Spleen (tissue), 11 donors: ENCODE data around the gene OR10AD1. TPM values are rescaled to one million over a fixed set of nuclear protein-coding genes. Genes with fewer than 3 reads are reported as not detected.
A peak's percentile ranks its signal among the peaks of the same experiment; 100 is the strongest.

Experiments used
- DNase-seq: peaks from one replicate; pipeline ENCODE4 v3.0.0-alpha.2; 2020
- H3K27ac ChIP-seq, 8 donors: fragments of 200-600 bp; sonication (generic) in 7 of 8; 1 replicate in 4 of 8; 2 replicates in 4 of 8; pipeline versions ENCODE4 v1.5.0 to v1.8.0; 2016 to 2021; ENCODE audit warnings: inconsistent platforms in 4 of 8, mild to moderate bottlenecking in 4 of 8, moderate library complexity in 1 of 8
- H3K27me3 ChIP-seq, 7 donors: fragments of 200-600 bp; sonication (generic) in 6 of 7; replicated peaks in 1 of 7; 1 replicate in 4 of 7; 2 replicates in 3 of 7; pipeline versions ENCODE4 v1.5.0 to v1.8.0; 2016 to 2021; ENCODE audit warnings: inconsistent platforms in 3 of 7, mild to moderate bottlenecking in 1 of 7
- H3K36me3 ChIP-seq, 6 donors: fragments of 200-600 bp; sonication (generic) in 5 of 6; 1 replicate in 4 of 6; 2 replicates in 2 of 6; pipeline versions ENCODE4 v1.5.0 to v1.8.0; 2016 to 2021; ENCODE audit warnings: inconsistent platforms in 2 of 6
- H3K4me1 ChIP-seq, 6 donors: fragments of 200-600 bp; sonication (generic) in 5 of 6; 1 replicate in 3 of 6; 2 replicates in 3 of 6; pipeline versions ENCODE4 v1.5.0 to v1.8.0; 2016 to 2021; ENCODE audit warnings: inconsistent platforms in 3 of 6
- H3K4me3 ChIP-seq, 8 donors: fragments of 200-600 bp; sonication (generic) in 7 of 8; 1 replicate in 4 of 8; 2 replicates in 4 of 8; pipeline versions ENCODE4 v1.5.0 to v1.8.0; 2016 to 2021; ENCODE audit warnings: inconsistent platforms in 4 of 8, mild to moderate bottlenecking in 4 of 8, moderate library complexity in 2 of 8
- H3K9me3 ChIP-seq, 8 donors: fragments of 200-600 bp; sonication (generic) in 7 of 8; 1 replicate in 4 of 8; 2 replicates in 4 of 8; pipeline versions ENCODE4 v1.5.0 to v1.8.0; 2016 to 2021; ENCODE audit warnings: inconsistent platforms in 4 of 8
- CTCF ChIP-seq, 11 experiments: fragments of 200-600 bp in 7 of 11; fragments of 450-650 bp in 4 of 11; sonication (generic) in 4 of 11; IDR thresholded peaks in 8 of 11; conservative IDR thresholded peaks in 3 of 11; 1 replicate in 7 of 11; 2 replicates in 4 of 11; pipeline versions ENCODE4 v1.4.0 to v1.8.0; 2016 to 2021; ENCODE audit warnings: antibody characterized with exemption in 11 of 11, inconsistent platforms in 4 of 11, mild to moderate bottlenecking in 1 of 11
- POLR2A ChIP-seq, 3 donors: fragments of 450-650 bp; IDR thresholded peaks; one replicate each; pipeline ENCODE4 v1.5.1; 2017; ENCODE audit warnings: antibody characterized with exemption in 3 of 3, mild to moderate bottlenecking in 1 of 3
- POLR2AphosphoS5 ChIP-seq, 3 donors: sonication (generic); formaldehyde crosslinking; IDR thresholded peaks; one replicate each; pipeline ENCODE4 v1.5.1; 2017; ENCODE audit warnings: antibody characterized with exemption in 3 of 3
- WGBS, 5 donors: extraction: QIAGEN DNeasy Blood & Tissue Kit in 3 of 5; methylation state at CpG; one replicate each; pipeline versions ENCODE4 v1.1.5 to v1.1.7; 2013 to 2018; 5-methylcytosine and 5-hydroxymethylcytosine counted together
- intact Hi-C: fragments of 100-400 bp; cut with DNase I; formaldehyde crosslinking; loops from one replicate; pipeline ENCODE4 v1.15.0; 2023; ENCODE audit warnings: low total_unique reads
- polyA plus RNA-seq, 3 donors: library from polyadenylated mRNA; stranded (reverse); fragments of 200-250 nt; gene quantifications; one replicate each; pipeline ENCODE4 v1.2.1, GENCODE V29; 2013
- total RNA-seq, 7 donors: library from RNA; depleted of rRNA in 3 of 7; stranded (reverse); fragments of >200 nt in 3 of 7; fragmentation: NEBNext Ultra II Directional in 4 of 7; extraction: Animal tissue kit (Norgen Biotek cat#: 25700) in 4 of 7; gene quantifications; one replicate each; pipeline versions ENCODE4 v1.1.0 to v1.2.1, GENCODE V29; 2016 to 2021
- donor health status: healthy with polysubstance abuse.
- donor health status: DM: no; HTN: no; CAD: no; lungs with moderate emphysema.
- donor health status: DM: no; HTN: no; CAD: no.
- donor health status: Bipolar disorder and iron deficiency.
- donor health status: healthy.
- donor health status: DM: no; HTN: no; CAD: no.
- donor health status: DM: yes; HTN: yes; CAD: no.

The OR10AD1 gene
- total and polyA plus RNA-seq, 10 donors, result not detected

- H3K27ac ChIP-seq, result peak overlapping the region; percentile 91 to 99 (median 97)
- no peak for TF ChIP-seq POLR2A (IDR thresholded peaks at IDR 0.05)
- no peak for TF ChIP-seq CTCF (IDR thresholded peaks at IDR 0.05 in 8 of 11, conservative IDR thresholded peaks at IDR 0.05 in 3 of 11)
- no peak for TF ChIP-seq POLR2AphosphoS5 (IDR thresholded peaks at IDR 0.05)
- DNase-seq, result no peak
- 53 to 68% (median 59%) methylated on average over 10 of the region's 10 CpGs for WGBS, 5 donors
- H3K4me3 ChIP-seq, result peak overlapping the region; percentile 38 to 73 (median 50)
- no peaks in the 10 kb centered on the region for H3K27me3 ChIP-seq
- intact Hi-C loops, result no loop called here
- peaks cover 0 to 17% (median 7%) of the 10 kb centered on the region in 8 donors for H3K9me3 ChIP-seq
- no peaks in the 10 kb centered on the region for H3K36me3 ChIP-seq
- H3K4me1 ChIP-seq, result peaks cover 10 to 45% (median 35%) of the 10 kb centered on the region in 6 donors
Measured at GRCh38 chr12:48198985-48199384, 4.1 kb downstream of the OR10AD1 start.

- H3K4me3 ChIP-seq, result peak overlapping the region; percentile 38 to 73 (median 50)
- H3K4me1 ChIP-seq, result peaks cover 10 to 45% (median 36%) of the 10 kb centered on the region in 6 donors
- 4 to 14% (median 8%) methylated on average over 20 to 26 of the region's 26 CpGs for WGBS, 5 donors
- peak overlapping the region; percentile 91 to 99 (median 97) for H3K27ac ChIP-seq
- DNase-seq, result peak; percentile 91
- TF ChIP-seq CTCF (IDR thresholded peaks at IDR 0.05 in 8 of 11, conservative IDR thresholded peaks at IDR 0.05 in 3 of 11) (no peak), POLR2AphosphoS5 (IDR thresholded peaks at IDR 0.05) (no peak), POLR2A (IDR thresholded peaks at IDR 0.05) (no peak)
- intact Hi-C loops, result no loop called here
- H3K27me3 ChIP-seq, result no peaks in the 10 kb centered on the region
- no peaks in the 10 kb centered on the region for H3K36me3 ChIP-seq
- H3K9me3 ChIP-seq, result peaks cover 0 to 13% (median 4%) of the 10 kb centered on the region in 8 donors
Measured at GRCh38 chr12:48198672-48198971, 4.5 kb downstream of the OR10AD1 start.

- intact Hi-C loops, result no loop called here
- TF ChIP-seq CTCF (IDR thresholded peaks at IDR 0.05 in 8 of 11, conservative IDR thresholded peaks at IDR 0.05 in 3 of 11) (peak in 2 of 11 experiments; percentile 2 to 6), POLR2A (IDR thresholded peaks at IDR 0.05) (peak; percentile 95 to 98 (median 97)), POLR2AphosphoS5 (IDR thresholded peaks at IDR 0.05) (peak; percentile 98 to 100 (median 100))
- Histone ChIP-seq H3K9me3 (peaks cover 0 to 8% (median under 1%) of the 10 kb centered on the region in 8 donors), H3K27me3 (no peaks in the 10 kb centered on the region), H3K4me1 (peaks cover 10 to 50% (median 37%) of the 10 kb centered on the region in 6 donors), H3K27ac (peak overlapping the region; percentile 91 to 99 (median 97)), H3K4me3 (peak overlapping the region; percentile 38 to 73 (median 50)), H3K36me3 (no peaks in the 10 kb centered on the region)
- WGBS, 5 donors, result 0% methylated on average over 22 to 39 of the region's 39 CpGs
- DNase-seq, result peak; percentile 99
Measured at GRCh38 chr12:48197971-48198671, 5.0 kb downstream of the OR10AD1 start.

- intact Hi-C loops, result no loop called here
- Histone ChIP-seq H3K9me3 (peaks cover 0 to 5% (median 0%) of the 10 kb centered on the region in 8 donors), H3K27me3 (no peaks in the 10 kb centered on the region), H3K4me1 (peaks cover 10 to 55% (median 39%) of the 10 kb centered on the region in 6 donors), H3K36me3 (no peaks in the 10 kb centered on the region), H3K4me3 (peak overlapping the region; percentile 38 to 73 (median 50)), H3K27ac (peak overlapping the region; percentile 91 to 99 (median 97))
- TF ChIP-seq POLR2A (IDR thresholded peaks at IDR 0.05) (no peak), POLR2AphosphoS5 (IDR thresholded peaks at IDR 0.05) (no peak), CTCF (IDR thresholded peaks at IDR 0.05 in 8 of 11, conservative IDR thresholded peaks at IDR 0.05 in 3 of 11) (peak in 9 of 11 experiments; percentile 32 to 65 (median 48))
- DNase-seq, result no peak
- 0 to 1% (median 1%) methylated on average over 10 of the region's 10 CpGs for WGBS, 5 donors
Measured at GRCh38 chr12:48197549-48197970, 5.5 kb downstream of the OR10AD1 start.
